OCI-LY3 (cell line): ENCODE measurements around the gene HAX1.

Experiments
- H2AFZ ChIP-seq: fragments of 200-600, 300-600 bp; shearing (Covaris generic); 2 replicates; pipeline ENCODE4 v1.6.0; 2014; ENCODE audit warnings: antibody characterized with exemption, low read depth, low read length
- H3K27ac ChIP-seq: fragments of 200-600, 300-600 bp; sonication (generic); 2 replicates; pipeline ENCODE4 v1.5.1; 2014; ENCODE audit warnings: mild to moderate bottlenecking, low read length, moderate library complexity, mixed read lengths
- H3K27me3 ChIP-seq: fragments of 200-600, 300-600 bp; sonication (generic); 2 replicates; pipeline ENCODE4 v1.6.1; 2014; ENCODE audit warnings: low read depth, low read length, mixed read lengths
- H3K36me3 ChIP-seq: fragments of 200-600, 300-600 bp; sonication (generic); replicated peaks from 2 replicates; pipeline ENCODE3; 2014; ENCODE audit warnings: low read depth, low read length, mixed read lengths
- H3K4me1 ChIP-seq: fragments of 300-600, 200-600 bp; sonication (generic); 2 replicates; pipeline ENCODE4 v1.6.1; 2014; ENCODE audit warnings: low read length, mixed read lengths
- H3K4me2 ChIP-seq: fragments of 200-600, 300-600 bp; sonication (generic); 2 replicates; pipeline ENCODE4 v1.6.1; 2014; ENCODE audit warnings: low read length, mixed read lengths
- H3K4me3 ChIP-seq: fragments of 300-600, 200-600 bp; sonication (generic); 2 replicates; pipeline ENCODE4 v1.5.1; 2014; ENCODE audit warnings: antibody characterized with exemption, mild to moderate bottlenecking, low read length, moderate library complexity
- H3K79me2 ChIP-seq: fragments of 300-600, 200-600 bp; shearing (Covaris generic); 2 replicates; pipeline ENCODE4 v1.6.1; 2014; ENCODE audit warnings: mild to moderate bottlenecking, low read length, mixed read lengths
- H3K9ac ChIP-seq: fragments of 300-600, 200-600 bp; shearing (Covaris generic); 2 replicates; pipeline ENCODE4 v1.6.0; 2014; ENCODE audit warnings: mild to moderate bottlenecking, low read length, moderate library complexity
- H3K9me3 ChIP-seq: fragments of 200-600, 300-600 bp; shearing (Covaris generic); 2 replicates; pipeline ENCODE4 v1.6.1; 2014; ENCODE audit warnings: low read length, mixed read lengths; ENCODE audit not compliant: insufficient read depth
- H4K20me1 ChIP-seq: fragments of 200-600, 300-600 bp; sonication (generic); 2 replicates; pipeline ENCODE4 v1.6.1; 2016; ENCODE audit warnings: low read length, mixed read lengths; ENCODE audit not compliant: insufficient read depth
- EZH2phosphoT487 ChIP-seq: fragments of 200-600 bp; shearing (Covaris generic); IDR thresholded peaks from 2 replicates; pipeline ENCODE4 v1.6.1; 2018; ENCODE audit warnings: antibody characterized with exemption, mixed run types, low read depth
- TF ChIP-seq, protein P1 (sequence below): fragments of 200-600, 300-600 bp; sonication (generic); IDR thresholded peaks from 2 replicates; pipeline ENCODE4 v1.5.1; 2014; ENCODE audit warnings: antibody characterized with exemption, low read length, low read depth

Gene HAX1

DNA sequence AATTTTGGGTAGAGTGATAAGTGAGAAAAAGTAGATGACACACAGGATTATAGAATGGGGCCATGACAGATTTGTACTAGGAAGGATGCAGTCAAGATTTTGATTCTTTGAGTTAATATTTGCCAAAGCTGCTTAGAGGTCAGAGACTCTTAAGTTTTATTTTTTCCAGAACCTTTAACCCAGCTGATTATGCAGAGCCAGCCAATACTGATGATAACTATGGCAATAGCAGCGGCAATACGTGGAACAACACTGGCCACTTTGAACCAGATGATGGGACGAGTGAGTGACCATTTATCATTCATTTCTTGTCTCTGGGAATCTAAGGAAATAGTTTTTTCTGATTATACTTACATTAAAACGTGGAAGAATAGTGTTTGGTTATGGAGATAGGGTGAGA, 35.6 kb upstream of the HAX1 start:
- peaks cover 44% of the 10 kb centered on the region for H4K20me1 ChIP-seq
- peaks cover 80% of the 10 kb centered on the region for H3K36me3 ChIP-seq
- H3K9me3 ChIP-seq: no peaks in the 10 kb centered on the region
- no peak overlapping the region for H2AFZ ChIP-seq
- no peak overlapping the region for H3K4me2 ChIP-seq
- H3K79me2 ChIP-seq: peaks cover 84% of the 10 kb centered on the region
- H3K27ac ChIP-seq: no peak overlapping the region
- no peak overlapping the region for H3K9ac ChIP-seq
- no peaks in the 10 kb centered on the region for H3K4me1 ChIP-seq
- H3K27me3 ChIP-seq: no peaks in the 10 kb centered on the region
- H3K4me3 ChIP-seq: no peak overlapping the region
- TF ChIP-seq, protein P1, sequence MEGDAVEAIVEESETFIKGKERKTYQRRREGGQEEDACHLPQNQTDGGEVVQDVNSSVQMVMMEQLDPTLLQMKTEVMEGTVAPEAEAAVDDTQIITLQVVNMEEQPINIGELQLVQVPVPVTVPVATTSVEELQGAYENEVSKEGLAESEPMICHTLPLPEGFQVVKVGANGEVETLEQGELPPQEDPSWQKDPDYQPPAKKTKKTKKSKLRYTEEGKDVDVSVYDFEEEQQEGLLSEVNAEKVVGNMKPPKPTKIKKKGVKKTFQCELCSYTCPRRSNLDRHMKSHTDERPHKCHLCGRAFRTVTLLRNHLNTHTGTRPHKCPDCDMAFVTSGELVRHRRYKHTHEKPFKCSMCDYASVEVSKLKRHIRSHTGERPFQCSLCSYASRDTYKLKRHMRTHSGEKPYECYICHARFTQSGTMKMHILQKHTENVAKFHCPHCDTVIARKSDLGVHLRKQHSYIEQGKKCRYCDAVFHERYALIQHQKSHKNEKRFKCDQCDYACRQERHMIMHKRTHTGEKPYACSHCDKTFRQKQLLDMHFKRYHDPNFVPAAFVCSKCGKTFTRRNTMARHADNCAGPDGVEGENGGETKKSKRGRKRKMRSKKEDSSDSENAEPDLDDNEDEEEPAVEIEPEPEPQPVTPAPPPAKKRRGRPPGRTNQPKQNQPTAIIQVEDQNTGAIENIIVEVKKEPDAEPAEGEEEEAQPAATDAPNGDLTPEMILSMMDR: no peak
- no peak for TF ChIP-seq EZH2phosphoT487

DNA sequence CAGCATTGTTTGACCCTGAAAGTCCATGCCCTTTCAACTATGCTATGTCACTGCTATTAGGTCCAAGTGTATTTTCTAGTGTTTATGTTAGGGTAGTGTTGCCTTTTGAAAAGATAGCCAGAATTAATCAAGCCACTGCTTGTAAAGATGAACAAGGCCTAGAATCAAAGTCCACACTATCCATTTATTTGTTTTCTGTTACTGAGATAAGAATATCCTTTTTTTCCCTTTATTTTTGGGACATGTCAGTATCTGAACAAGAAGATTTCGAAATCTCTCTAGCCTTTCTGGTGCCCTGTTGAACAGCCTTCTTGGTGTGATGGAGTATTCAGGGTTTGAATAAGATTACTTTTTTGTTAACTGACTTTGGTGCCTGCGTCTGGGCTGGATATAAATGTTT, 35.0 kb upstream of the HAX1 start:
- Histone ChIP-seq H3K79me2 (peaks cover 81% of the 10 kb centered on the region), H3K36me3 (peaks cover 81% of the 10 kb centered on the region), H2AFZ (no peak overlapping the region), H4K20me1 (peaks cover 45% of the 10 kb centered on the region), H3K4me1 (no peaks in the 10 kb centered on the region), H3K27ac (no peak overlapping the region), H3K9ac (no peak overlapping the region), H3K4me2 (no peak overlapping the region), H3K9me3 (no peaks in the 10 kb centered on the region), H3K27me3 (no peaks in the 10 kb centered on the region), H3K4me3 (no peak overlapping the region)
- no peak for TF ChIP-seq EZH2phosphoT487
- TF ChIP-seq, protein P1: no peak

DNA sequence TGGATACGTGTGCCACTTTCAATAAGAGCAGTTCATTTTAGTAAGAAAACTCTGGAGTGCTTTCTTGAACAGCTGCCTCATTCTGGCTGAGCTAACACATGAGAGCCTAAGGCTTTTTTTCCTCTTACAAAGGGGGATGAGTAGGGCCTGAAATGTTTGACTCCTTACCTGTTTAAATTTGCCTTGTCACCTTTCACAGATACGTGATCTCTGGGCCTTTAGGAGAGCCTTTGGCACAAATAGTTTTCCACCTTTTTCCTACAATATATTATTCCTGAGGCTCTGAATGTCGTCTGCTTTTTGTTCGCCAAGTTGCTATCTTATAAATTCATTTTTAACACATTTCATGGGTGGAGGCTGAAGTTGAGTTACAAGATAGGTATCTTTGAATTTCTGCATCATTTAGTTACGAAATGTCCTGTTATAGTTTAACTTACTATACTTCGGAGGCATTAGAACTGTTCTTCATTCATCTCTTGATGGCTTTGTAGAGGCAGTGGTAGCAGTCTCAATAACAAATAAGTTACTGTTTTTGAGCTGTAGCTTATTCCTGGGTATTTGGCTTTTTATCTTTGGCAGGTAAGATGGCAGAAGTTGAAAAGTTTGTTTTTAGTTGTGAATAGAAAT, 34.4 kb upstream of the HAX1 start:
- Histone ChIP-seq H3K4me1 (no peaks in the 10 kb centered on the region), H4K20me1 (peaks cover 47% of the 10 kb centered on the region), H3K9me3 (no peaks in the 10 kb centered on the region), H3K27me3 (no peaks in the 10 kb centered on the region), H3K4me3 (no peak overlapping the region), H3K79me2 (peaks cover 76% of the 10 kb centered on the region), H2AFZ (no peak overlapping the region), H3K36me3 (peaks cover 82% of the 10 kb centered on the region), H3K27ac (no peak overlapping the region), H3K9ac (no peak overlapping the region), H3K4me2 (no peak overlapping the region)
- TF ChIP-seq EZH2phosphoT487: no peak
- TF ChIP-seq, protein P1: no peak

DNA sequence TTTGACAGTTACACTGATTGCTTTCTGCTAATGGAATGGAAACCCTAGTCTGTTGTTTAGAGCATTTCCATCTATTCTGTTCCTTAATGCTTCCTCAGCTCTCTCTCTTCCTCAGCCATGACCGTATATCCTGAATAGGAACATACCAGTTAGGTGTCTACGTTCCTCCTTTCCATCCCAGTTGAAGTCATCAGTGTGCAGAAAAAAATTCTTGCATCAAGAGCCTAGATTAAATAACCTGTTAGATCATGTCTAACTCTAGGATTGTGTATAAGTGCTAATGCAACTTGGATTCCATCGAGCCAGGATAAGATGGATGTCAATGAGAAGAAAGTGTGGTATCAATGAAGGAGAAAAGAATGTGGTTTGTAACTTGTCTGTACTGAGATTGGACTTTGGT, 32.9 kb upstream of the HAX1 start:
- H3K79me2 ChIP-seq: peaks cover 64% of the 10 kb centered on the region
- no peak overlapping the region for H3K4me3 ChIP-seq
- H3K9me3 ChIP-seq: no peaks in the 10 kb centered on the region
- no peak overlapping the region for H3K27ac ChIP-seq
- peaks cover 87% of the 10 kb centered on the region for H3K36me3 ChIP-seq
- peaks cover 47% of the 10 kb centered on the region for H4K20me1 ChIP-seq
- H3K9ac ChIP-seq: no peak overlapping the region
- no peaks in the 10 kb centered on the region for H3K27me3 ChIP-seq
- TF ChIP-seq, protein P1: no peak
- no peak for TF ChIP-seq EZH2phosphoT487
- no peaks in the 10 kb centered on the region for H3K4me1 ChIP-seq
- no peak overlapping the region for H2AFZ ChIP-seq
- H3K4me2 ChIP-seq: no peak overlapping the region
